B cell (primary cell): Measurements from ENCODE around the gene GASK1B.

Source experiments
- CTCF ChIP-seq: fragments of 200-600 bp; IDR thresholded peaks from one replicate; pipeline ENCODE4 v1.8.0; 2022; ENCODE audit warnings: antibody characterized with exemption, mild to moderate bottlenecking
- EZH2 ChIP-seq: IDR thresholded peaks from 2 replicates; pipeline ENCODE4 v1.6.1; 2012; ENCODE audit warnings: borderline replicate concordance, low read depth, mild to moderate bottlenecking, moderate library complexity, low read length; ENCODE audit not compliant: insufficient read depth, poor library complexity, severe bottlenecking

DNA sequence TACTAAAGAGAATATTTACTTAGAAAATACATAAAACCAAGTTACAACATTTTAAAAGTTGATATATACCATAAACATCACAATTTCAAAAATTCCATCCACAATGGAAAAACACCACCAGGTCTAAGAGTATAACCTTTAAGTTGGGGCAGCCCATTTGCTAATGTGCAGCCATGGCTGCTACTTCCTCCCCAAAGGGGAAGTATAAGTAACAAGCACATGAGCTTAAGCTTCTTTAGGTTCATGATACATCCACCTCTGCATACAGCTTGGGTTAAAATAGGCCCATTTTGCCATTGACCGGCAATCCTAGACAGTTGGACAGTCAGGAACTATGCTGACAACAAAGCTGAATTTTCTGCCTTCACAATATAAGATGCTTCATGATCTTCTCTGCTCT is 16.6 kb upstream of the GASK1B start:
- TF ChIP-seq CTCF (no peak), EZH2 (no peak)
